ENCODE results near the gene TMEM72.

- TF ChIP-seq CTCF (IDR thresholded peaks at IDR 0.05) (no peak), EZH2 (IDR thresholded peaks at IDR 0.05) (no peak), EZH2phosphoT487 (IDR thresholded peaks at IDR 0.05) (no peak)
These were observed 56.5 kb downstream of the TMEM72 start for GRCh38 chr10:44967616-44968015.
